ENCODE results near the gene TMEM119. TPM values are rescaled to one million over a fixed set of nuclear protein-coding genes. Genes with fewer than 3 reads are reported as not detected.

The TMEM119 gene
- total and polyA plus RNA-seq, 2 of the 8 experiments (the other 6 are each of a cell fraction or from before 2014, with no cell fraction given) = 0.35 to 0.61 TPM

GRCh38 chr12:108645686-108646599 is 48.1 kb upstream of the TMEM119 start:
- no peak overlapping the region for H3K23ac ChIP-seq (ENCODE audit: insufficient read length)
- no peak for FAIRE-seq
- H2BK15ac ChIP-seq (ENCODE audit: low read length) = no peak overlapping the region
- no peak overlapping the region for H3K4me3 ChIP-seq (ENCODE audit: extremely low read depth in 1 of 4, insufficient read depth in 2 of 4, low read depth in 3 of 4, low read length in 4 of 4)
- H4K91ac ChIP-seq (replicated peaks; ENCODE audit: insufficient read length, low read length) = no peak overlapping the region
- H4K8ac ChIP-seq (ENCODE audit: extremely low read depth, insufficient read depth, low read length) = no peak overlapping the region
- H3K56ac ChIP-seq (replicated peaks; ENCODE audit: insufficient read length, low read depth, low read length) = no peak overlapping the region
- no peak overlapping the region for H2AK5ac ChIP-seq (ENCODE audit: low read depth, low read length)
- no peaks in the 10 kb centered on the region for H3K79me1 ChIP-seq (ENCODE audit: low read depth, low read length)
- peaks cover 6 to 29% (median 17%) of the 10 kb centered on the region in 4 experiments; a peak in 6 of 8 replicates for H3K36me3 ChIP-seq (ENCODE audit: control insufficient read depth in 2 of 4, insufficient read depth in 4 of 4, low read length in 3 of 4)
- H3K14ac ChIP-seq (ENCODE audit: insufficient read length) = no peak overlapping the region
- H3K23me2 ChIP-seq (ENCODE audit: low read depth, low read length) = no peaks in the 10 kb centered on the region
- no peak overlapping the region for H3K4me2 ChIP-seq (ENCODE audit: insufficient read depth in 1 of 2, low read depth in 2 of 2, low read length in 2 of 2)
- no peak for DNase-seq (ENCODE audit: low read depth in 1 of 2, low spot score in 2 of 2)
- no peak overlapping the region for H2BK12ac ChIP-seq (ENCODE audit: low read depth, low read length)
- POLR2A ChIA-PET (ENCODE audit: partially characterized antibody) = interaction anchor here (1.0 to 1.2 kb wide), 2 partner anchors 19 to 35 kb away, joined by 3 to 5 read pairs; no protein-coding TSS in a partner anchor
- H2BK20ac ChIP-seq (ENCODE audit: low read length) = no peak overlapping the region
- H3K18ac ChIP-seq (ENCODE audit: extremely low read depth, low read length) = no peak overlapping the region
- H3K9ac ChIP-seq (replicated peaks in 1 of 4; ENCODE audit: extremely low read depth in 1 of 4, low read depth in 3 of 4, low read length in 3 of 4) = no peak overlapping the region
- CTCF ChIA-PET (ENCODE audit: partially characterized antibody) = interaction anchor here (0.6 to 3.1 kb wide), 15 partner anchors 8 to 718 kb away, joined by 3 to 24 read pairs (median 3); no protein-coding TSS in a partner anchor
- no peak overlapping the region for H2AFZ ChIP-seq (ENCODE audit: low read length)
- no peak overlapping the region for H2BK120ac ChIP-seq (replicated peaks; ENCODE audit: low read depth, low read length)
- H3K4me1 ChIP-seq (replicated peaks in 1 of 4; ENCODE audit: control insufficient read depth in 3 of 4, insufficient read depth in 4 of 4, low read length in 3 of 4) = peaks cover 0 to 2% (median under 1%) of the 10 kb centered on the region in 4 experiments; a peak in 1 of 7 replicates
- H2BK5ac ChIP-seq (ENCODE audit: low read depth, low read length) = no peak overlapping the region
- 88% methylated on average over 15 of the region's 15 CpGs; no CpG with 5 or more reads in 1 of the 2 experiments for WGBS, 2 experiments (ENCODE audit: extremely low coverage in 1 of 2, insufficient coverage in 1 of 2, insufficient read length in 1 of 2, insufficient replicate concordance in 2 of 2, low coverage in 1 of 2, low lambda C conversion rate in 2 of 2, missing lambda C conversion rate in 1 of 2)
- no peaks in the 10 kb centered on the region for H3K79me2 ChIP-seq (ENCODE audit: control insufficient read depth in 1 of 2, insufficient read depth in 2 of 2, low read length in 2 of 2)
- H3K4ac ChIP-seq (replicated peaks; ENCODE audit: insufficient read length, low read depth, low read length) = no peak overlapping the region
- no peak overlapping the region for H3K27ac ChIP-seq (ENCODE audit: low read depth, low read length)
- H4K5ac ChIP-seq (ENCODE audit: insufficient read length, low read depth, low read length) = no peak overlapping the region
- H3K27me3 ChIP-seq (replicated peaks in 1 of 4; ENCODE audit: control insufficient read depth in 3 of 4, extremely low read depth in 1 of 4, insufficient read depth in 3 of 4, low read length in 3 of 4) = no peaks in the 10 kb centered on the region
- no peaks in the 10 kb centered on the region for H3K9me3 ChIP-seq (ENCODE audit: insufficient read depth in 2 of 2, low read depth in 1 of 2, low read length in 1 of 2)
- no peaks in the 10 kb centered on the region for H4K20me1 ChIP-seq (replicated peaks in 1 of 2; ENCODE audit: control insufficient read depth in 1 of 2, insufficient read depth in 2 of 2, low read length in 2 of 2)
- TF ChIP-seq BCL11A (IDR thresholded peaks at IDR 0.05; ENCODE audit: low read depth in 2 of 2, low read length in 2 of 2) (no peak), RXRA (IDR thresholded peaks at IDR 0.05; ENCODE audit: insufficient read depth, low read depth, low read length) (no peak), SP4 (IDR thresholded peaks at IDR 0.05; ENCODE audit: low read length) (no peak), NANOG (IDR thresholded peaks at IDR 0.05; ENCODE audit: insufficient read depth, low read depth, low read length, poor library complexity, severe bottlenecking) (no peak), ASH2L (IDR thresholded peaks at IDR 0.05; ENCODE audit: low read length) (no peak), SIRT6 (IDR thresholded peaks at IDR 0.05; ENCODE audit: low read length) (no peak), RAD21 (IDR thresholded peaks at IDR 0.05 in 1 of 2, conservative IDR thresholded peaks at IDR 0.05 in 1 of 2; ENCODE audit: low read depth in 2 of 2, low read length in 2 of 2) (no peak), PHF8 (conservative IDR thresholded peaks at IDR 0.05; ENCODE audit: low read depth, low read length) (no peak), MAX (IDR thresholded peaks at IDR 0.05) (no peak), GABPA (IDR thresholded peaks at IDR 0.05; ENCODE audit: borderline replicate concordance, insufficient read depth, low read length) (no peak), CREB1 (IDR thresholded peaks at IDR 0.05) (no peak), TAF1 (IDR thresholded peaks at IDR 0.05; ENCODE audit: low read depth, low read length) (no peak)
